Activated CD8-positive, alpha-beta T cell treated with anti-CD3 and anti-CD28 coated beads for 36 hours (primary cell): ENCODE data around the gene MEOX2. TPM values are rescaled to one million over a fixed set of nuclear protein-coding genes. Genes with fewer than 3 reads are reported as not detected.

Experiments used
- ATAC-seq: fragments of 200-7000 bp; cut with Tn5 transposase; one replicate; pipeline ENCODE4 v1.10.0; 2021; ENCODE audit warnings: mild to moderate bottlenecking, moderate library complexity
- CTCF ChIA-PET: fragments of 350-600 bp; sonication (Branson Sonifier 250); formaldehyde crosslinking; loops from one replicate; lab custom pipeline; 2021; ENCODE audit warnings: antibody characterized with exemption; lab: Charles Lee
- POLR2A ChIA-PET: fragments of 350-600 bp; sonication (Branson Sonifier 250); formaldehyde crosslinking; loops from one replicate; lab custom pipeline; 2021; ENCODE audit warnings: antibody characterized with exemption; lab: Charles Lee
- DNase-seq: peaks from one replicate; pipeline ENCODE4 v3.0.0-alpha.2; 2020
- H3K27ac Mint-ChIP-seq: one replicate; pipeline ENCODE4 v1.8.0; 2021; ENCODE audit warnings: mild to moderate bottlenecking, mixed read lengths
- H3K27me3 Mint-ChIP-seq: one replicate; pipeline ENCODE4 v1.8.0; 2021; ENCODE audit warnings: mixed read lengths
- H3K36me3 Mint-ChIP-seq: one replicate; pipeline ENCODE4 v1.8.0; 2021; ENCODE audit warnings: low read depth, mixed read lengths
- H3K4me1 Mint-ChIP-seq: one replicate; pipeline ENCODE4 v1.8.0; 2021; ENCODE audit warnings: low read depth, mixed read lengths
- H3K4me3 Mint-ChIP-seq: one replicate; pipeline ENCODE4 v1.8.0; 2021; ENCODE audit warnings: mild to moderate bottlenecking, moderate library complexity, mixed read lengths
- H3K9me3 Mint-ChIP-seq: one replicate; pipeline ENCODE4 v1.8.0; 2021; ENCODE audit warnings: mixed read lengths
- CTCF ChIP-seq: fragments of 200-600 bp; IDR thresholded peaks from one replicate; pipeline ENCODE4 v1.8.0; 2022; ENCODE audit warnings: antibody characterized with exemption, mild to moderate bottlenecking
- intact Hi-C: fragments of 100-400 bp; cut with micrococcal nuclease; formaldehyde crosslinking; loops from one replicate; pipeline ENCODE4 v1.10.0; 2022
- total RNA-seq, 2 experiments: library from RNA; stranded (reverse); gene quantifications; one replicate each; pipeline ENCODE4 v1.2.3, GENCODE V29; 2021

The MEOX2 gene
- total RNA-seq, 2 experiments from 2014 or later = not detected

DNA sequence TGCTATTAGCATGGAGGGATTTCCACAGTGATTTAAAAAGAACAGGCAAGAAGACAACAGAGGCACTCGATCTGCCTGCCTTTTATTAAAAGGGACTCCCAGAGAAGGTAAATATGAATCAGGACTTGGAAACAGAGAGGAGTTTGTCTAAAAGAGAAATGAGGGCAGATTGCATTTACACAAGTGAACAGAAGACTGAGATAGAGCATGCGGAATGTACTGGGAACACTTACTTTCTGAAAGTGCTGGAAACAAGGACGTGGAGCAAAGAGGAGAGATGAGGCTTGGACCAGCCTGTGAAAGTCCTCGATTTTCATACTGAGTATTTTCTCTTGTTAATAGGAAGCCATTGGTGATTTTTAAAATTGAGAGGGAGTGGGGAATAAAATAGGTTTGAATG lies 35.7 kb downstream of the MEOX2 start:
- TF ChIP-seq CTCF = no peak
- peaks cover 4% of the 10 kb centered on the region for H3K9me3 Mint-ChIP-seq
- intact Hi-C loops = no loop called here
- no peak overlapping the region for H3K27ac Mint-ChIP-seq
- POLR2A ChIA-PET = no interaction called here
- CTCF ChIA-PET = no interaction called here
- H3K4me1 Mint-ChIP-seq = no peaks in the 10 kb centered on the region
- no peaks in the 10 kb centered on the region for H3K36me3 Mint-ChIP-seq
- no peaks in the 10 kb centered on the region for H3K27me3 Mint-ChIP-seq
- no peak overlapping the region for H3K4me3 Mint-ChIP-seq
- DNase-seq = no peak
- no peak for ATAC-seq

GRCh38 chr7:15648461-15648961 lies 38.0 kb downstream of the MEOX2 start:
- no peaks in the 10 kb centered on the region for H3K36me3 Mint-ChIP-seq
- peaks cover 3% of the 10 kb centered on the region for H3K9me3 Mint-ChIP-seq
- no peak overlapping the region for H3K4me3 Mint-ChIP-seq
- H3K27me3 Mint-ChIP-seq = no peaks in the 10 kb centered on the region
- intact Hi-C loops = no loop called here
- H3K27ac Mint-ChIP-seq = no peak overlapping the region
- ChIA-PET CTCF (no interaction called here), POLR2A (interaction anchor here (0.6 kb wide), 1 partner anchor 52 kb away, joined by 3 read pairs; no protein-coding TSS in a partner anchor)
- H3K4me1 Mint-ChIP-seq = no peaks in the 10 kb centered on the region
- ATAC-seq (no peak), DNase-seq (no peak)
- TF ChIP-seq CTCF = no peak

- Mint-ChIP-seq H3K27me3 (no peaks in the 10 kb centered on the region), H3K9me3 (peaks cover 3% of the 10 kb centered on the region), H3K4me1 (no peaks in the 10 kb centered on the region), H3K4me3 (no peak overlapping the region), H3K27ac (no peak overlapping the region), H3K36me3 (no peaks in the 10 kb centered on the region)
- intact Hi-C loops = no loop called here
- no peak for DNase-seq
- ChIA-PET CTCF (no interaction called here), POLR2A (no interaction called here)
- TF ChIP-seq CTCF = no peak
- ATAC-seq = no peak
These were observed 39.2 kb downstream of the MEOX2 start for GRCh38 chr7:15647309-15647708.

DNA sequence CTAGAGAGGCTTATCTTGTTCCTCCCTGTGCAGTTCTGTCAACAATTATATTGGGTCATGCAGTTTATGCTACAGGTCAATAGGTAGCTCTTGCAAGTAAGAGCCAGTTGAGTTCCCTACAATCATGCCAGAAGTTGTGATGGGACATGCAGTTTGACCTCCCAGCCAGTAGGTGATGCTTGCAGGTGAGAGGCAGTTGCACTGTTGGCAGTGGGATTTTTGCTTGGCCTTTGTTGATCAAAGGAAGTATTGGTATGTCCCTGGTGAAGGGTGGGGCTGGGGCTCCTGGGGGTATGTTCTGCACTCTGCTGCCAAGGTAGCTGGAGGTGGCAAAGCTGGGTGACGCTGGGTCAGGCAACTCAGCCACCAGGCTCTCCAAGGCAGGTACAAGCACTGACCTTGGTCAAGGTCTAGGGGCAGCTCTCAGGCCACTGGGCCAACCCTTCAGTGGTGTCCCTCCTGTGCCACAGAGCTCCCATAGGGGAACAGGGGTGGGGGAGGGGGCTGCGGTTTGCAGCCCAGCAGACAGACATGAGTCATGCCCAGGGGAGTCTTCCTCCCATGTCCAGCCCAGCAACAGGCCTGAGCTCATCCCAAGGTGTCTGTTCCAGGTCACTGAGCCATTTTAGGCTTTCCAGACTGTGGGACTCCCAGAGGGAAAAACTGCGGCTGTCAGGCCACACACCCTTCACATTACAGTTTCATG lies 43.3 kb downstream of the MEOX2 start:
- H3K36me3 Mint-ChIP-seq = no peaks in the 10 kb centered on the region
- ChIA-PET CTCF (no interaction called here), POLR2A (no interaction called here)
- H3K4me3 Mint-ChIP-seq = no peak overlapping the region
- TF ChIP-seq CTCF = no peak
- no peaks in the 10 kb centered on the region for H3K4me1 Mint-ChIP-seq
- no peaks in the 10 kb centered on the region for H3K27me3 Mint-ChIP-seq
- peaks cover 10% of the 10 kb centered on the region for H3K9me3 Mint-ChIP-seq
- ATAC-seq (no peak), DNase-seq (no peak)
- intact Hi-C loops = no loop called here
- no peak overlapping the region for H3K27ac Mint-ChIP-seq

GRCh38 chr7:15628876-15629275 lies 57.6 kb downstream of the MEOX2 start:
- no peaks in the 10 kb centered on the region for H3K4me1 Mint-ChIP-seq
- POLR2A ChIA-PET = no interaction called here
- intact Hi-C loops = no loop called here
- H3K36me3 Mint-ChIP-seq = no peaks in the 10 kb centered on the region
- H3K4me3 Mint-ChIP-seq = no peak overlapping the region
- TF ChIP-seq CTCF = no peak
- no peak overlapping the region for H3K27ac Mint-ChIP-seq
- ATAC-seq = no peak
- CTCF ChIA-PET = no interaction called here
- H3K27me3 Mint-ChIP-seq = no peaks in the 10 kb centered on the region
- no peak for DNase-seq
- peaks cover 2% of the 10 kb centered on the region for H3K9me3 Mint-ChIP-seq
